Measurements from ENCODE around the gene PIAS2.

Gene PIAS2

DNA sequence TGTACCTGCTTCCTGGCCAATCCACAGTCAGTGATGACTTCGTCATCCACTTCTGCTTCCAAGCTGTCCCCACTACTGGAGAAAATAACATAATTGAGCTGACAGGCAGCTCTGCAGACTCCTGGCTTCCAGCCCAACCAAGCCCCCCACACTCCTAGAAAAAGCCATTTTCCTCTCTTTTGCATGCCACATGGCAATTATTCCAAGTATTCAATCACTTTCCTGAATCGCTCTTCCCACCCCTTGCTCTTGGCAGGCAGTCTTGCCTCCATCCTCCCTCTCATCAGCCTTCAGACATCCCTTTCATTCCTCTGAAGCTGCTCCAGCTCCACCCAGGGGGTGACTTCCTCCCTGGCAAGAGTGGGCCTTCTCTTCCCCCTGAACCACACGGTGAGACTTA lies 146.2 kb downstream of the PIAS2 start:
- Histone ChIP-seq H3K27ac (ENCODE audit: low read length) (no peak overlapping the region), H3K79me2 (ENCODE audit: low read length) (no peaks in the 10 kb centered on the region), H3K4me1 (ENCODE audit: low read length) (peaks cover 7% of the 10 kb centered on the region), H4K20me1 (ENCODE audit: insufficient read depth, low read length) (no peaks in the 10 kb centered on the region), H2AFZ (ENCODE audit: low read depth, low read length) (no peak overlapping the region), H3K9me3 (ENCODE audit: insufficient read depth, low read length) (no peaks in the 10 kb centered on the region), H3K4me2 (ENCODE audit: low read length) (no peak overlapping the region), H3K36me3 (replicated peaks; ENCODE audit: low read depth, low read length) (no peaks in the 10 kb centered on the region), H3K4me3 (ENCODE audit: low read length) (no peak overlapping the region), H3K9ac (ENCODE audit: low read length) (no peak overlapping the region), H3K27me3 (ENCODE audit: low read depth, low read length) (no peaks in the 10 kb centered on the region)
- TF ChIP-seq, protein P1, sequence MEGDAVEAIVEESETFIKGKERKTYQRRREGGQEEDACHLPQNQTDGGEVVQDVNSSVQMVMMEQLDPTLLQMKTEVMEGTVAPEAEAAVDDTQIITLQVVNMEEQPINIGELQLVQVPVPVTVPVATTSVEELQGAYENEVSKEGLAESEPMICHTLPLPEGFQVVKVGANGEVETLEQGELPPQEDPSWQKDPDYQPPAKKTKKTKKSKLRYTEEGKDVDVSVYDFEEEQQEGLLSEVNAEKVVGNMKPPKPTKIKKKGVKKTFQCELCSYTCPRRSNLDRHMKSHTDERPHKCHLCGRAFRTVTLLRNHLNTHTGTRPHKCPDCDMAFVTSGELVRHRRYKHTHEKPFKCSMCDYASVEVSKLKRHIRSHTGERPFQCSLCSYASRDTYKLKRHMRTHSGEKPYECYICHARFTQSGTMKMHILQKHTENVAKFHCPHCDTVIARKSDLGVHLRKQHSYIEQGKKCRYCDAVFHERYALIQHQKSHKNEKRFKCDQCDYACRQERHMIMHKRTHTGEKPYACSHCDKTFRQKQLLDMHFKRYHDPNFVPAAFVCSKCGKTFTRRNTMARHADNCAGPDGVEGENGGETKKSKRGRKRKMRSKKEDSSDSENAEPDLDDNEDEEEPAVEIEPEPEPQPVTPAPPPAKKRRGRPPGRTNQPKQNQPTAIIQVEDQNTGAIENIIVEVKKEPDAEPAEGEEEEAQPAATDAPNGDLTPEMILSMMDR (IDR thresholded peaks at IDR 0.05; ENCODE audit: low read depth, low read length): no peak
- no peak for TF ChIP-seq EZH2phosphoT487 (IDR thresholded peaks at IDR 0.05; ENCODE audit: low read depth)

DNA sequence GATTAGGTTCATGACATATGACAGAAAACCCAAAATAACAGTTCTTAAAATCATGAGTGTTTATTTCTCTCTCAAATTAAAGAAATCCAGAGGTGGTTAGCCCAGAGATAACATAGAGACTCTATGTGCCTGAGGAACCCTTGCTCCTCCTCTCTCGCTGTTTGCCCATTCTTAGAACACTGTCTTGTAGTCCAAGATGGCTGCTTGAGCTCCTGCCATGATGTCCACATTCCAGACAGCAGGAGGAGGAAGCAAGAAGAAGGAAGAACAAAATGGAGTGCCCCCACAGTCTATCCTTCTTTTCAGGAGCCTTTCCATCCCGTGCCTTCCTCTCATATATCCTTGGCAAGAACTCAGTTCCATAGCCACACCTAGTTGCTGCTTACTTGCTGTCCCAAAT lies 146.6 kb downstream of the PIAS2 start:
- Histone ChIP-seq H3K9ac (ENCODE audit: low read length) (no peak overlapping the region), H3K9me3 (ENCODE audit: insufficient read depth, low read length) (no peaks in the 10 kb centered on the region), H3K27me3 (ENCODE audit: low read depth, low read length) (no peaks in the 10 kb centered on the region), H3K4me1 (ENCODE audit: low read length) (peaks cover 7% of the 10 kb centered on the region), H3K36me3 (replicated peaks; ENCODE audit: low read depth, low read length) (no peaks in the 10 kb centered on the region), H2AFZ (ENCODE audit: low read depth, low read length) (no peak overlapping the region), H3K4me3 (ENCODE audit: low read length) (no peak overlapping the region), H3K4me2 (ENCODE audit: low read length) (no peak overlapping the region), H3K27ac (ENCODE audit: low read length) (no peak overlapping the region), H3K79me2 (ENCODE audit: low read length) (no peaks in the 10 kb centered on the region), H4K20me1 (ENCODE audit: insufficient read depth, low read length) (no peaks in the 10 kb centered on the region)
- no peak for TF ChIP-seq EZH2phosphoT487 (IDR thresholded peaks at IDR 0.05; ENCODE audit: low read depth)
- TF ChIP-seq, protein P1 (IDR thresholded peaks at IDR 0.05; ENCODE audit: low read depth, low read length): no peak

DNA sequence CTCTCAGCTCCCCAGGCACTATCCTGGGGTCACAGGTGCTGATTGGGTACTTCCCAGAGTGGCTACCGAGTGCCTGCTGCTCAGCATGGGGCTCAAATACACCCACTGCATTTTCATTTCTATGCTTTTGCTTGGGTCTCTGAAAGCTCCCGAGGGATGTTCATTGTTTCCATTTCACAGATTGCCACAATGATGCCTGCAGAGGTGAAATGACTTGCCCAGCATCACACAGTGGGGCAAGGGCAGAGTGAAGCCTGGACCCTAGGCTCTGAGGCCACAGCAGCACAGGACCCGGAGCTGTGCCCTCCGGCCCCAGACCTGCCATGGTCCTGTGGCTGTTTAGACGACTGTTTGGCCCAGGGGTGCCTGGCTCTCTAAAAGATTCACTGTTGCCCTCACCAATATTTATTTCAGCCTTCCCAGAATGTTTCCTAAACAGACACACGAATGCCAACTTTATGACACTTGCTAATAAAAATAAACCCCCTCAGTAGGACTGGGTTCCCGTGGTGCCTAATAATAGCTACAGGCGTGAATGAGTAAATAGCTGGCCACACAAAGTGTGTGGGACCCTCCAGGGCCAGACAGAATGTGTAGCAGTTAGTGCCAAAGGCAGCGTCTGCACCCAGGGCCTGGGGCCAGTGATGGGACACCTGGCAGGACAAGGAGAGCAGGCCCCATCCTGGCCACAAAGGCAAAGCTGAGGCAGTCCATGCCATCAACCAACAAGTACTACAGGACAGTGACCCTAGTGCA lies 149.0 kb downstream of the PIAS2 start:
- Histone ChIP-seq H3K9ac (ENCODE audit: low read length) (no peak overlapping the region), H3K36me3 (replicated peaks; ENCODE audit: low read depth, low read length) (no peaks in the 10 kb centered on the region), H3K9me3 (ENCODE audit: insufficient read depth, low read length) (no peaks in the 10 kb centered on the region), H3K27me3 (ENCODE audit: low read depth, low read length) (peaks cover 6% of the 10 kb centered on the region; the same call in 1 of the 2 replicates), H3K4me3 (ENCODE audit: low read length) (no peak overlapping the region), H3K79me2 (ENCODE audit: low read length) (no peaks in the 10 kb centered on the region), H3K27ac (ENCODE audit: low read length) (no peak overlapping the region), H3K4me2 (ENCODE audit: low read length) (no peak overlapping the region), H2AFZ (ENCODE audit: low read depth, low read length) (no peak overlapping the region), H4K20me1 (ENCODE audit: insufficient read depth, low read length) (no peaks in the 10 kb centered on the region), H3K4me1 (ENCODE audit: low read length) (peaks cover 7% of the 10 kb centered on the region)
- TF ChIP-seq, protein P1 (IDR thresholded peaks at IDR 0.05; ENCODE audit: low read depth, low read length): no peak
- TF ChIP-seq EZH2phosphoT487 (IDR thresholded peaks at IDR 0.05; ENCODE audit: low read depth): no peak

DNA sequence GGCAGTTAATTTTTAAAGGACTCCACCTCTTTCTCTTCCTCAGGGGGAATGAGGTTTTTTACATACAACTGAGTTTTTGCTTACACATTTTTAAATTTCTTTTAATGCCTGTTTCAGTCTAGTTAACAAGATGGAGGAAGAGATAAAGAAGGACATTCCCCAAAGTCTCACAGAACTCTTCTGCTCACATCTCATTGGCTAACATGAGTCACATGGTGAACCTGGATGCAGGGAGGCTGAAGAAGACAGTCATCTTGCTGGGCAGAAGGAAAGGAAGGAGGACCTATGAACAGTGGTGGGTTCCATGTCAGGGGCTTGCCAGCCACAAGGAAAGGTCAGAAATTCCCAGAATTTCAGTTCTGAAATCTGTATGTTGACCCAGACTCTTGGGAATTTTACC lies 150.1 kb downstream of the PIAS2 start:
- Histone ChIP-seq H2AFZ (ENCODE audit: low read depth, low read length) (no peak overlapping the region), H3K9me3 (ENCODE audit: insufficient read depth, low read length) (no peaks in the 10 kb centered on the region), H3K4me2 (ENCODE audit: low read length) (no peak overlapping the region)

More for the DNA sequence above, 150.1 kb downstream of the PIAS2 start:
- Histone ChIP-seq H3K27ac (ENCODE audit: low read length) (no peak overlapping the region), H3K79me2 (ENCODE audit: low read length) (no peaks in the 10 kb centered on the region), H4K20me1 (ENCODE audit: insufficient read depth, low read length) (no peaks in the 10 kb centered on the region), H3K36me3 (replicated peaks; ENCODE audit: low read depth, low read length) (no peaks in the 10 kb centered on the region), H3K4me1 (ENCODE audit: low read length) (peaks cover 7% of the 10 kb centered on the region), H3K9ac (ENCODE audit: low read length) (no peak overlapping the region), H3K27me3 (ENCODE audit: low read depth, low read length) (peaks cover 6% of the 10 kb centered on the region; the same call in 1 of the 2 replicates), H3K4me3 (ENCODE audit: low read length) (no peak overlapping the region)
- no peak for TF ChIP-seq EZH2phosphoT487 (IDR thresholded peaks at IDR 0.05; ENCODE audit: low read depth)
- TF ChIP-seq, protein P1 (IDR thresholded peaks at IDR 0.05; ENCODE audit: low read depth, low read length): no peak
